ENCODE results near the gene ANKRD2.

- TF ChIP-seq, protein P1, sequence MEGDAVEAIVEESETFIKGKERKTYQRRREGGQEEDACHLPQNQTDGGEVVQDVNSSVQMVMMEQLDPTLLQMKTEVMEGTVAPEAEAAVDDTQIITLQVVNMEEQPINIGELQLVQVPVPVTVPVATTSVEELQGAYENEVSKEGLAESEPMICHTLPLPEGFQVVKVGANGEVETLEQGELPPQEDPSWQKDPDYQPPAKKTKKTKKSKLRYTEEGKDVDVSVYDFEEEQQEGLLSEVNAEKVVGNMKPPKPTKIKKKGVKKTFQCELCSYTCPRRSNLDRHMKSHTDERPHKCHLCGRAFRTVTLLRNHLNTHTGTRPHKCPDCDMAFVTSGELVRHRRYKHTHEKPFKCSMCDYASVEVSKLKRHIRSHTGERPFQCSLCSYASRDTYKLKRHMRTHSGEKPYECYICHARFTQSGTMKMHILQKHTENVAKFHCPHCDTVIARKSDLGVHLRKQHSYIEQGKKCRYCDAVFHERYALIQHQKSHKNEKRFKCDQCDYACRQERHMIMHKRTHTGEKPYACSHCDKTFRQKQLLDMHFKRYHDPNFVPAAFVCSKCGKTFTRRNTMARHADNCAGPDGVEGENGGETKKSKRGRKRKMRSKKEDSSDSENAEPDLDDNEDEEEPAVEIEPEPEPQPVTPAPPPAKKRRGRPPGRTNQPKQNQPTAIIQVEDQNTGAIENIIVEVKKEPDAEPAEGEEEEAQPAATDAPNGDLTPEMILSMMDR (IDR thresholded peaks at IDR 0.05), result no peak
- no peak for TF ChIP-seq POLR2A (IDR thresholded peaks at IDR 0.05)
Observed at GRCh38 chr10:97583476-97583875, 10.9 kb downstream of the ANKRD2 start.
